Neural progenitor cell (in vitro differentiated cells): ENCODE results near the gene IQSEC1.

Experiments
- CTCF ChIP-seq: fragments of 200-600 bp; sonication (generic); IDR thresholded peaks from 2 replicates; pipeline ENCODE4 v1.5.1; 2017; ENCODE audit warnings: antibody characterized with exemption, mild to moderate bottlenecking
- EZH2 ChIP-seq: fragments of 200-600 bp; sonication (generic); IDR thresholded peaks from 2 replicates; pipeline ENCODE4 v1.6.1; 2017; ENCODE audit warnings: antibody characterized with exemption, mild to moderate bottlenecking, moderate library complexity

GRCh38 chr3:12914088-12914487 is 159.1 kb downstream of the IQSEC1 start:
- TF ChIP-seq CTCF = no peak
- no peak for TF ChIP-seq EZH2
